Pons (tissue), 1 donor: ENCODE measurements around the gene CCDC39.
"Not testable (repeated sequence)": the region's sequence is repeated elsewhere in the genome, so short reads cannot be mapped to it uniquely, and the experiment has no call there.

Experiments used
- DNase-seq: peaks from one replicate; pipeline ENCODE4 v3.0.0-alpha.2; 2016; ENCODE audit warnings: low spot score

CCDC39 gene

DNA sequence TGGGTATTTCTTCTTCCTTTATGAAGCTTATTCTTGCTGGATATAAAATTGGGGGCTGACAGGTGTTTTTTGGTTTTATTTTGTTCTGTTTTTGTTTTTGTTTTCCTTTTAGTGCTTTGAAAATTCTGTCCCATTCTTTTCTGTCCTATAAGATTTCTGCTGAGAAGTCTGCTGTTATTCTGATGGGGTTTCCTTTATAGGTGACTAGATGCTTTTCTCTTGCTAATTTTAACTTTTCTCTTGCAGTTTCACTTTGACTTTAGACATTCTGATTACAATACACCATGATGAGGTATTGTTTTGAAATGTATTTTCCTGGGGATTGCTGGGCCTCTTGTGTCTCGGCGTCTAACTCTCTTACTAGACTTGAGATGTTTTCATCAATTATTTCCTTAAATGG is 54.6 kb downstream of the CCDC39 start:
- DNase-seq, result no peak

DNA sequence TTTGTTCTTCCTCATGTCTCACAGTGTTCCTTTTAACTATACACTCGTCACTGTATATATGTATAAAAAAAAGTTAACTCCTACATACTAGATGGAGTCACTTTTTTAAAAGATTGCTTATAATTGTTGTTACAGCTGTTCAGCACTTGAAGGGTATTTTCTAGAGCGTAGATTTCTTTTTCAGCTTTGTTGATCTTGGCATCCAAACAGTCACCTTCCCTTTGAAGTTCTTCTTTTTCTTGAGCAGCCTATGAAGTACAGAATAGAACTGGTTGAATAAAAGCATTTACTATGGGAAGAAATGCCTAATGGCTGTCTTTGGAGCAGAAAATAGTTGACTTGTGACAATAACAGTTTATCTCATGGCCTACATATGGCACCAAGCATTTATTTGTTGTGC is 59.6 kb downstream of the CCDC39 start:
- DNase-seq, result no peak

DNA sequence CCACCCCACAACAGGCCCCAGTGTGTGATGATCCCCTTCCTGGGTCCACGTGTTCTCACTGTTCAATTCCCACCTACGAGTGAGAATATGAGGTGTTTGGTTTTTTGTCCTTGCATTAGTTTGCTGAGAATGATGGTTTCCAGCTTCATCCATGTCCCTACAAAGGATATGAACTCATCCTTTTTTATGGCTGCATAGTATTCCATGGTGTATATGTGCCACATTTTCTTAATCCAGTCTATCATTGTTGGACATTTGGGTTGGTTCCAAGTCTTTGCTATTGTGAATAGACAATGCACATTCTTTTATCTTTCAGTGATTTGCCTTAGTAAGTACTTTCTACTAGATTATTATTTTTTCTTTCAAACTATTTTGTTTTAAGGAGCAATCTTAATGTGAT is 60.7 kb downstream of the CCDC39 start:
- DNase-seq, result not testable (repeated sequence)

DNA sequence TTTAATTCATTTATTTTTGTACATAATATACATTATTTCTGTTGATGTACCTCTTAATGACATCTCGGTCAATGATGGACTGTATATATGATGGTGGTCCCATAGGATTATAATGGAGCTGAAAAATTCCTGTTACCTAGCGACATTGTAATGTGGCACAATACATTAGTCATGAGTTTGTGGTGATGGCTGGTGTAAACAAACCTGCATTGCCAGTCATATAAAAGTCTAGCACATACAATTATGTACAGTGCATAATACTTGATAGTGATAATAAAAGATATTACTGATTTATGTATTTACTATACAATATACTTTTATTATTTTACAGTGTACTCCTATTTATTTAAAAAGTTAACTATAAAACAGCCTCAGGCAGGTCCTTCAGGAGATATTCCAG is 62.2 kb downstream of the CCDC39 start:
- no peak for DNase-seq

DNA sequence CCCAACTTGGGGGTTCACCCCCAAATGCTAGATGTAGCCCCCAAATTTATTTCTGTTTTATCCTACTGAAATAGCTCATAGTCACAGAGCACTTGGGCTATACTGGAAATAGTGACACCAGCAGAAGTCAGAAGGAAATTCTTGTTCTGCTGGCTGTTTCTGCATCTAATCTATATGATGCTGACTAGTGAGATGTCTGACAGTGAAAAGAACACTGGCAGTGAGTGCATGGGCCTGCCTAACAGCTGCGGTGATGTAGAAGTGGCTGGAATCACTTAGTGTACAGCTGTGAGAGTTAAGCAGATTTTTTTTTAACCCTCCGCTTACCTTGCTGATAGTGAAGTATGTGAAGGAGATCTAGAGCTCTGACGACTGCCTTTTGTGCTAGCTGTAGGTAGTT is 63.3 kb downstream of the CCDC39 start:
- no peak for DNase-seq

DNA sequence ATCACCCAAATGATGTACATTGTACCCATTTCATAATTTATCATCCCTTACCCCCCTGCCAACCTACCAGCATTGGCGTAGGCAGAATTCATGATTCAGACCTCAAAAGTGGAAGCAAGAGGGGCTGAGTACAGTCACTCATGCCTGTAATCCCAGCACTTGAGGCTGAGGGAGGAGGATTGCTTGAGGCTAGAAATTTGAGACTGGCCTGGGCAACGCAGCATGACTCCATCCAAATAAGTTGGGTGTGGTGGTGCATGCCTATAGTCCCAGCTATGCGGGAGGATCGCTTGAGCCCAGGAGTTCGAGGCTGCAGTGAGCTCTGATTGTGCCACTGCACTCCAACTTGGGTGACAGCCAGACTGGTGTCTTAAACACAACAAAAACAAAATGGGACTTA is 66.9 kb downstream of the CCDC39 start:
- DNase-seq, result no peak

DNA sequence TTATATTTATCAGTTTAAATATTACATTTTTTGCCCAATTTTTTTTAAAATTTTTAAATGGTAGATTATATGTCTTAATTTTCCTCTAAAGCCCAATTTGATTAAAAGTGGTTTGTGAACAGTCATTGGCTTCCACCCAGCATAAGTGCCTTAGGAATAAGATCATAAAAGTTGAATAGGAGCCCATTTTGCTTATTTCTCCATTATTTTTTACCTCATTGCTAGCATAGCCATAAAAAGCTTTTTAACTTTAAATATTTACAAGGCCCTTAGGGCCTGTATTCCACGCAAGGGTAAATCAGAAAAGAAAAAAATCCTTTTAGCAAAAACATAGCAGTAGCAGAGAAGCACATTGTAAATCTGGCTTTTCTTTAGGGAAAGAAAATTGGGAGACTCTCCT is 68.3 kb downstream of the CCDC39 start:
- DNase-seq, result no peak

DNA sequence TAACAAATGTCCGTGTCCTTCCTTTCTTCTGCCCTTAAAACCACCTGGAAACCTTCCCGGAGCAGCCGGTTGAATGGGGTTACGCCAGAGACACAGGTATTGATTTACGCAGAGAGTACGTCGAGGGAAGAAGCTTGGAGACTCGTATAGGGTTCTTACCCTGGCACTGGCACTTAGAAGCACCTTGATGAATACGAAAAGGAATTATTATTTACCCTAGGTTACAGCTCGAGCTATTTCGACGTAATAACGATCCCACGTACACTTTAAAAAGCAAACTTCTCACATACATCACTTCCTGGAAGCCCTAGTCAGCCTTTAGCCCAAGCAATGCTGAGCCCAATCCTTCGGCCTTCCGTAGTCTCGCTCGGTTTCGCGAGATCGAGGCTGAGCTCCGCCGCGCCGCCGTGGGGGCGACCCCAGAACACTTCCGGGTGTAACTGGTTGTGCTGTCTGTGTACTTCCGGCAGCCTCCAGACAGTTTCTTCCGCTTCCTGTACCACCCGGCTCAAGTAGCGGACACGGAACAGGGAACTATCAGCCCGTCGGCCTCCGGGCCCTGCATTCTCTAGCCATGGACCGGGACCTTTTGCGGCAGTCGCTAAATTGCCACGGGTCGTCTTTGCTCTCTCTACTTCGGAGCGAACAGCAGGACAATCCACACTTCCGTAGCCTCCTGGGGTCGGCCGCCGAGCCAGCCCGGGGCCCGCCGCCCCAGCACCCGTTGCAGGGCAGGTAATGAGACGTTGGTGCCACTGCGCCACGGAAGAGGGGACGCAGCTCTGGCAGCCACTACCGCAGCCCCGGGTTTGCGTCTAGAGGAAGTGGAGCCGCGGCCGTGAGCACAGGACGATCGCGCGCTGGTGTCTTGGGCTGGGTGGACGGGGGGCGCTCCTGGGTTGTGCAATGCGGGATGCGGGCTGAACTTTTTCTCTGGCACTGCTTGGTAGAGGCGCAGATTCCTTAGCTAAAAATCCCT is 77.3 kb downstream of the CCDC39 start, which contains the start of gene TTC14:
Gene TTC14, plus strand, starts transcription at position 476 of the 979 bp plus-strand sequence. Its CDS starts 99 bp downstream, at position 575.
- DNase-seq, result peak; percentile 92

DNA sequence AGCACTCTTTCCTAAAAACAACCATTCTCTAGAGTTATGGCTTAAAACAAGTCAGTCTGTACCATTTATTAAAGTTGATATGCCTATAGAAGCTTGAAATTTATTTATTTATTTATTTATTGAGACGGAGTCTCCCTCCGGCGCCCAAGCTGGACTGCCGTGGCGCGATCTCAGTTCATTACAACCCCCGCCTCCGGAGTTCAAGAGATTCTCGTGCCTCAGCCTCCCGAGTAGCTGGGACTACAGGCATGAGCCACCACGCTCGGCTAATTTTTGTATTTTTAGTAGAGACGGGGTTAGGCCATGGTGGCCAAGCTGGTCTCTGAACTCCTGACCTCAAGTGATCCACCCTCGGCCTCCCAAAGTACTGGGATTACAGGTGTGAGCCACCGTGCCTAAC is 78.8 kb downstream of the CCDC39 start:
- DNase-seq, result no peak

DNA sequence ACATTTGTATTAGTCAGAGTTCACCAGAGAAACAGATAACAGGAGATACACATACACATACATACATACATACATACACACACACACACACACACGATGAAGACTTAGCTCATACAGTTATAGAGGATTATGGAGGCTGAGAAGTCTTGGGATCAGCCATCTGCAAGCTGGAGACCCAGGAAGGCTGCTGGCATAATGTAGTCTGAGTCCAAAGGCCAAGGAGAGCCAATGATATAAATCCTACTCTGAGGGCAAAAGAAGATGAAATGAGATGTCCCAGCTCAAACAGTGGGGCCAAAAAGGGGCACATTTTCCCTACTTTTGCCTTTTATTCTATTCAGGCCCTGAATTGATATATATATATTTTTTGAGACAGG is 83.7 kb downstream of the CCDC39 start:
- DNase-seq, result no peak

DNA sequence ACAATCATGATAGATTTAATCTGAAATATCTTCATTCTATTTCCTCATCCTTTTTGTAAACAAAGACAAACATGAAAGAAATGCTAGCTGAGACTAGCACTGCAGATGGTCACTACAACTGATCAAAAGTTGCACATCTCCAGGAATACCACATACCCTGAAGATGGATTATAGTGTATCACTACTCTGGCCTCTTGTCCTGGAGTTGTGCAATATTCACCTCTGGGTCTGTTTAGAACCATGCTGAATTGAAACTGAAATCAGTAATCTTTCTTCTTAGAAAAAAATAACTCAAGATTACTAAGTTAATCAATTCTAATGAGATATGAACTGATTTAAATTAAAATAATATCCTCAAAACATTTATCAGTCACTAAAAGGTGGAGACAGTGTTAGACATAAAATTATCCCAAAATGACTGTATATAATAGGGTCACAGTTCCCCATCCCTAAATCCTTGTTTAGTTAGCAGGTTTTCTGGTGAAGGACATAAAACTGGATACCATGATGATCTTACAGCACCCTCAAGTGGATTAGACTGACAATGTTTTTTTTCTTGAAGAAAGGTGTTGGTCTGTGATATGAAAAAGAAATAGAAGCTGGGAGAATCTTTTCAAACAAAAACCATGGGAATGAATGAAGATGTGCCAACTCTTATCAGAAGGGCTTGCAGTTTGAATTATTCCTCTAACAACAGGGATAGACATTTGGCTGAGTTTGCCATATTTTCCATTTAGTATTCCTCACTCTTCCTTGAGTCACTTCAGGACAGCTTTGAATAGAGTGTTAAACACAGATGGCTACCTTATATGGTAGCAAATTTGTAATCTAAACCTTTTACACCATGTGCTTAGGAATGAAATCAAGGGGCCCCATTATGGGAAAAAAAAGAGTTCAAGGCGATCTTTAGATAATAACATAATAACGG is 84.4 kb downstream of the CCDC39 start:
- DNase-seq, result peak; percentile 88

DNA sequence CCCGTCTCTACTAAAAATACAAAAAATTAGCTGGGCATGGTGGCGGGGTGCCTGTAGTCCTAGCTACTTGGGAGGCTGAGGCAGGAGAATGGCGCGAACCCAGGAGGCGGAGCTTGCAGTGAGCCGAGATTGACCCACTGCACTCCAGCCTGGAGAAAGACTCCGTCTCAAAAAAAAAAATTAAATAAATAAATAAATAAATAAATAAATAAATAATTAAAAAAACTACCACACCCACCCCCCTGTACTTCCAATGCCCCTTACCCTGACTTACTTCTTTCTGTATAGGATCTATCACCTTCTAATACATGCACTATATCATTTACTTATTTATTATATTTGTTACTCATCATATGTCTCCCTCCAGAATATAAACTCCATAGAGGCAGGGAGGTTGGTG is 85.7 kb downstream of the CCDC39 start:
- DNase-seq, result not testable (repeated sequence)

DNA sequence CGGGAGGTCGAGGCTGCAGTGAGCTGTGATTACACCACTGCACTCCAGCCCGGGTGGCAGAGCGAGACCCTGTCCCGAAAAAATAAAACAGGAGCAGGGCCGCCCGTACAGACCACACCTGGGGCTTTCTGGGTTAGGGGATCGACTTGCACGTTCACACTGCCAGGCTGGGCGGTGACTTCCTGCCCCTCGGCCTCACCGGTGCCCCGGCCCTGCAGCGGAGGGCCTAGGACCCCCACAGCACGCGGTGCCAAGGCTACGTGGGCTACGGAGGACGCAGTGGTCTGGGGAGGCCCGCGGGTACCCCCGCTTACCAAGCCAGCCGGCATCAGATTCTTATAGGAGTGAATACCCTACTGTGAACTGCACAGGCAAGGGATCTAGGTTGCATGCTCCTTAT is 88.9 kb downstream of the CCDC39 start:
- DNase-seq, result no peak

DNA sequence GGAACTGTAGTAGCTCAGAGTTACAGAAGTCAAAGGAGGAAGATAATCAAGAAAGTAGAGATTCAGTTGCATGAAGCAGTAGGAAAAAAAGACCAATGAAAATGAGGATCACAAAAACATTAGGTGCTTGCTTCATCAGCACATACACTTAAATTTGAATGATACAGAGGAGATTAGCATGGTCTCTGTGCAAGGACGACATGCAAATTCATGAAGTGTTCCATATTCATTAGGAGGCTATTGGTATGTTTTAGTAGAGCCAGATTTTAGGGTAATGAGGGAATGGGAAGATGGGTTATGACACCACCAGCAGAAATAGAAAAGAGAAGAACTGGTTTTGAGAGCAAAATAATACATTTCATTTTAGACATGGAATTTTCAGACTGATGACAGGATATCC is 98.4 kb downstream of the CCDC39 start:
- no peak for DNase-seq

DNA sequence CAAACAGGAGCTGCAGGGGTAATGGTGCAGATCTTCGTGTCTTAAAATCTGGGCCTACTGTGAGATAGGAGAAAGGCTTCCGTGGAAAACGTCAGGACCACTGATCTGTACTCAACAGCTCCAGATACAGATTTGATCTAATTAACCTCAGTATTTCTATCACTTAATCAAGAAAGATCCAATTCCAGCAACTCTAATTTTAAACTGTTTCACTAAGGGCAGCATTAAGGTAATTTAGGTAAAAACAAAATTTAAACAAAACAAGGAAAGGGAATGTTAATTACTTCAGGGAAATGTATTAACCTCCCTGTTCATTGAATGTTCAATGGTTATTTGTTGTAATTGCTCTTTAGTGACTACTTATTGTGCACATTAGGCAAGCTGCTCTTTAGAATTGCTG is 103.7 kb downstream of the CCDC39 start:
- no peak for DNase-seq

DNA sequence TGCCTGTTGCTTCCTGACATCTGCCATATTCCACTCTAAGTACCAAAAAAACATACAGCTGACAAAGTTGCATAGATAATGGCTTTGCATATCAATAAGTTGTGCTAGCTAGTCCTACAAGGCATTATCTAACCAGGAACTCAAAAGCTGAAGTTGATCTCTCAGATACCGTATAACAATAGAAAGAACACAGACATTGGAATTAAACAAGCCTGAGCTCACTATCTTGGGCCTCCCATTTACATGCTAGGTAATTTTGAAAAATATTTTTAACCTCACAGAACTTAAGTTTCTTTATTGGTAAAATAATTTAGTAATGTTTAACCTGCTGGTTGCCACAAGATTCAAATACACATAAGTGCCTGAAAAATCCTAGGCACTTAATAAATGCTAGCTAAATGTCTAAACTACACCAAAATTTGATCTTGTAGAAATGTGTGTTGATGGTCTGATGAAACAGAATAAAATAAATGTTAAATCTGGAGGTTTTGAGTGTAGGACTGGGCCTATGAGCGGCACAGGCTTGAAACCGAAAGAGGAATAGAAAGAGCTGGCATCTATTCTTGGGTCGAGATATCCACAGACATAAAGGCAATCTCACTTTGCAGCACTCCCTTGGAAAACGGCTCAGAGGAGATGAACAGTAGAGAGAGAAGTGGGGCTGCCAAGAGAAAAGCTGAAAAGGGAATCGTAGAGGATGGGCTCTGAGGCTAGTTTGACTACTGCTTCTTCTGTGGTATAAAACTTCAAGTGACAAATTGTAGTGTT is 107.3 kb downstream of the CCDC39 start:
- peak; percentile 19 for DNase-seq

DNA sequence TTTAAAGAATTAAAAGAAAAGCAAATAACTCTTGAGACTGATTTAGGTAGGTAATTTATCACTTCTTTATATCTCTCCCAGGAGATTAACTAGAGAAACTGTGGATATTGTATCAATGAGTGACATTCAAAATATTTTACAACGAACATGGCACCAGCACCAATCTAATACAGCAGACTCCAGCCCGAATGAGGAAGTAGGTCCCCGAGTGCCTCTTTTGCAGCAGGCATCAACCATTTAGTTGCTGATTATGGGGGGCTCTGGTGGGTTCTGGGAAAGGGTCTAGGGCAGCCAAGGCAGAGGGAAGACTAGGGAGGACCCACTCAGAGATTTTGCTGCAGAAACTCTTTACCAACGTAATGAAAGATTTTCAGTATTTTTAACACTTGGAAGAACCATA is 109.1 kb downstream of the CCDC39 start:
- DNase-seq, result no peak

DNA sequence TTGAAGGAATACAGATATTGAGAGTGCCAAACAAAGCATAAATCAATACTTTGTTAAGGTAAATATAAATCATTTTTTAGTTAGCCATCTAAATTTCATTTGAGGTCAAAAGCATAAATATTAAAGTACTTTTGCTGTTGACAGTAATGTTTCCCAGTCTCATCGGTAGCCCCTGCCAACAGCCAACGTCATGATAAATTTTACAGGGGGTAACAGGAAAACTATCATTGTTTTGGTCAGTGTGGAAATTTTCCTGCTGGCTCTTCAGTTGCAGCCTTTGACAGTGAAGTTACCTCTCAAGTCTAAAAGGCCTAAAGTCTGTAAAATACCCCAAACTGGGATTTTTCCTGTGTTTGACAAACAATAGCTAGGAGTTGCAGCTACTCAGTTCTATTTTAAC is 114.6 kb downstream of the CCDC39 start:
- no peak for DNase-seq
